GM18867 (cell line): ENCODE data around the gene LAMA4.

ENCODE experiments used
- ATAC-seq: cut with Tn5 transposase; IDR thresholded peaks from one replicate; pipeline ENCODE4 v1.9.1; 2021; ENCODE audit warnings: mild to moderate bottlenecking, moderate library complexity; ENCODE audit not compliant: unreplicated experiment

LAMA4 gene

DNA sequence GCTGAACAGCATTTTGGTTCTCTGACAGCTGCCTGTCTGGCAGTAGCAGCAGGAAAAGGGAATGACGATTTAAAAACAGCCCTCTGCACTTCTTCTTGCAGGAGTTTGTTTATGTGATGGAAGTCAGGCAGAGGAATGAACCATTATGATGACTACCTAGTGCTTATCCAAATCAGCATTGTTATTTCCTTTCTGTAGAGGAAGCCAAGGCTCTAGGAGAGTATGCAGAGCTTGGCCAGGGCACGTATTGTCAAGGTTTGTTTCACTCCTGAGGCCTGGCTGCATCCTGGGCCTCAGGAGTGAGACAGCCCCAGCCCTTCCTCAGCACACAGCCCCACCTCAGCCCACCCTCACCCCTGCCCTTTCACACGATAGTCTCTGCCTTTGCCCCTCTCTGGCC is 98.5 kb downstream of the LAMA4 start:
- no peak for ATAC-seq

DNA sequence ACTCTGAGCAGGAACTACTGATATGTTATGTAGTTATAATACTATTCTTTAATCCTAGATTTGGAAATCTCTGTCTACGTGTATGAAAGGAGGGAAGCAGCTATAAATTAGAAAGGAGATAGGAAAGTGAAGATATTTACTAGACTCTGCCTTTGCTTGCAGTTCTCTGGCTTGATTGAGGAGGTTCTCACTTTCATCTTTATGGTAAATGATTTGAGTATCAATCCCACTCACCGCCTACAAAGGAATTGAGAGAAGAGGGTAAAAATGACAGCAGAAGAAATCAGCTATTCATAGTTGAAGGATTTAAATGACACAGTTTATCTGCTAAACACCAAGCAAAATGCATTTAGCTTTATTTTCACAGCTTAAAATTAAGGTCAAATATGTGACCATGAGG is 99.7 kb downstream of the LAMA4 start:
- ATAC-seq, result no peak

DNA sequence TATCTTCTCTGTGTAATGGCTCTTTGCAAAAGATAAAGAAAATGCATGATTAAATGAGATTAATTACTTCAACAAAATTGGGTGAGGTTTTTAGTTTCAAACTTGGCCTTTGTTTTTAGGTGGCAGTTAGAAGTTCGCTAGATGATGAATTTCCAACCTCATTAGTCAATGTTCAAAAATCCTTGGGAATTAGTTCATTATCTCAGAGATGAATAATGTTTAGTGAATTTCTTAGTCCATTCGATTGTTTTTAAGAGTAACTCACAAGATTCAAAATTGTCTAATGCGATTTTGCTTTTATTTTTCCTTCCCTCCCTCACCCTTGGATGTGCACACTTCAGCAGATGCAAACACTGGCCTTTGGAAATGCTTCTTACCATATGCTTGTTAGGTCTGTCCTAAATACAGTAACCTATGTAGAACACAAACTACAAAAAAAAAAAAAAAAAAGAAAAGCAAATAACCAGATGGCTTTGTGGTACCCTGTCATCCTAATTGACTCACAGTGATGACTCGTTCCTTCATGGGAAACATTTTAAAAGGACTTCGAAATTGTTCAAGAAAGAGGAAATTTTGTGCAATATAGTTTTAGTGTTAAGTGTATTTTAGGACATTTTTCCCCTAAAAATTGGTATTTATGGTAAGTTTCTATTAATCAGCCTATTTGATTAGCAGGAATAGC is 100.3 kb downstream of the LAMA4 start:
- ATAC-seq, result no peak

DNA sequence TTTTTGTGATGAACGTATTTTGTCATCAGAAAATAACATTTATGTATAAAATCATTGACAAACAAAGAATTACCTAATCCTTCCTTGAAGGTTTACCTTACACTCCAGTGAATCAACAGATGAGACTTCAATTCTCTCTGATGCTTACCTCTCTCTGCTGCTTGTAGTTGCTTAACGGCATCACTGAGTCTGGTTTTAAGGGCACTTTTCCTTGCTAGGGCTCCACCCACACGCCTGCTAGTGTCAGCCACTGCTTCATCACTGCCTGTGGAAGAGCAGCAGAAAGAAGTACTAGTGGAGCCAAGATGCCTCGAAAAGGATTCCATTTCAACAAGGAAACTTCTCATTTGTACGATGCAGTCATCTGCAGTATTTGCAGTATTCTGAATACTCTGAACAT is 104.0 kb downstream of the LAMA4 start:
- no peak for ATAC-seq

DNA sequence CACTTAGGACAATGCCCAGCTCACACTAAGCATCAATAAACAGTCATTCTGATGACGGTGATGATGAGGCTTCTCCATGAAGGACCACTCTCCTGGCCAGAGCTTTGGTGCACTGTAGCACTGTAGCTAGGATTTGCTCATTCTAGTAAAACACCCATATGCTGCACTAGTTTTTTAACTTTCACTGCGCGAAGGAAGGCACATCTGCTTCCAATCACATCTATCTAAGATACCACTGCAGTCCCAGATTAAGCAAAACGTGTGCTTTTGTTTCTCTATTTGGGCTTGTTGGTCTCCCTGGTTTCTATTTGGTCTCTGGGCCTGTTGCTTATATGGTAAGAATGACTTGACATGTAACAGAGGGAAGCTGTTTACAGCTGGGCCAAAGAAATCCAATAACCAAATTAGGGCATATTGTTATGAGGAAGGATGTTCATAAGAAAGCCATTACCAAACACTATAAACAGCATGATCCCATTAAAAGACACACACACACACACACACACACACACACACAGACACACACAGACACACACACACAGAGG is 104.6 kb downstream of the LAMA4 start:
- no peak for ATAC-seq

DNA sequence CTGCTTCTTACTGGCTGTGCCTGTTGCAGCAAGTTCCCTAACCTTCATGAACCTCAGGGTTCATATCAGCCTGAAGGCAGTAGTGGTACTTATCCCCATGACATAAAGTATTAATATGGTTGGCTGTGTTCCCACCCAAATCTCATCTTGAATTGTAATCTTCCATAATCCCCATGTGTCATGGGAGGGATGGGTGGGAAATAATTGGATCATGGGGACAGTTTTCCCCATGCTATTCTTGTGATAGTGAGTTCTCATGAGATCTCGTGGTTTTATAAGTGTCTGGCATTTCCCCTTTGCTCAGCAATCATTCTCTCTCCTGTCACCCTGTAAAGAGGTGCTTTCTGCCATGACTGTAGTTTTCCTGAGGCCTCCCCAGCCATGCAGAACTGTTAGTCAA is 105.1 kb downstream of the LAMA4 start:
- ATAC-seq, result no peak

DNA sequence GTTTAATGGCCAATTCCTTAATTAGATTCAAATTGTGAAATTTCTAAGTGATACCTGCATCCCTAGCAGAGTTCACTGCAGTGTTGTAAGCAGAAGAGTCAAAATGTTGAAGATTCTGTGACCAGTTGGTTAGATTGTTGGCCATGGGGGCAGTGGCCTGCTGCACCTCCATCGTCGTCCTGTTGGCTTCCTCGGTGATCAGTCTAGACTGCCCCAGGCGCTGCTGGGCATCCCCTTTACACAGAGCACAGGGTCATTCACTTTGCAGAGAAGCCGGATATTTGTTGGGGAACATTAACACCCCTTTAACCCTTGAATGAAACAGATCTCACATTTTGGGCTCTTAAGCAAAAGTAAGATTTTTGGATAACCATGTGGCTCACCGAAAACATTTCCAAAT is 106.3 kb downstream of the LAMA4 start:
- no peak for ATAC-seq

DNA sequence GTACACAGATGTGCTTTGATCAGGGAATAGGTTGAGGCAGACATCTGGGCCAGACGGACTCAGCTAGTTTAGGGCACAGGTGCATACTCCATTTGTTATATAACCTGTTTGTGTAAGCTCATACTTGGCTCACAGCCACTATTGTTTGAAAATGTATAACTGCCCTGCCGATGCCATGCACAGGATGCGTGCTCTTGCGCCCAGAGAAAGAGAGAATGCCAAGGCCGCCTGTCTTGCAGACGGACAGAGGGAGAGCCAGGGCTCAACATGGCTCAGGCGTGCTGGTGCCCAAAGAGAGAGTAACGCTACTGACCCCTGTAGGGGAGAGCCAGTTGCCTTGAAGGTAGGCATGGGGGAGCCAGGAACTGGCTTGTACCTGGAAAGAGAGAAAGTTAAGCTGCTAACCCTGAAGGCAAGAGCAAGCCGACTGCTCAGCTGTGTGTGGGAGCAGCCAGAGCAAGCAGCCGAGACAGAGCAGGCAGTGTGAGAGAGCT is 109.2 kb downstream of the LAMA4 start:
- ATAC-seq, result no peak

DNA sequence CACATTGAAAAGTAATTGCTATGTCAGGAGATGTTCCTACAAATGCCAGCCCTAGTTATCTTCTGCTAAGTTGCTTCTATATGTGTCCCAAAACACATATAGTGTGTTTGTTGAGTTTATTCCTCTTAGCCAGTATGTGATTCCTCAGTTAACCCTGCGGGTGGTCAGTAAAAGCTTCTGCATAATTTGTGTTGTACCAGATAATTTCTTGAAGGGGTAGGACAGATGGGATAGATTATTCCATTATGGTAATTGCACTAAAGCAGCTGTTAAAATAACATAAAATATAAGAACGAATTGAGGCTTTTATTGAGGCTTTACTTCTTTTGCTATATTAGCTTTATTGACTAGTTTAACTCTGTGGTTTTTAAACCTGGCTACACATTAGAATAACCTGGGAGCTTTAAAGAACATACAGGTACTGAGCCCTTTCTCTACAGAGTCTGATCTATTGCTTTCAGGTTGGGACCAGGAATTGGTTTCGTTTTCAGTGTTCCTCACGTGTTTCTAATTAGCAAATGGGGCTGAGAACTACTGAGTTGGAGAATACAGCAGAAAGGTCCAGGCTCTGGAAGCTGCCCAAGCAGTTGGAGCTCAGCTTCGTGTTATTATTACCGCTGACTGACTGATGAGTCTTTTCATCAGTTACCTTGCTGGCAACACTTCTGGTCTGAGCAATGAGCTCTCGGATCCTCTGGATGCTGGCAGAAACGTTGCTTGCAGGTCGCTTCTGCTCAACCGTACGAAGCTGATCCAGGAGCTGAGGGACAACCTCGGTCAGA is 110.0 kb downstream of the LAMA4 start:
- peak; percentile 66 for ATAC-seq

DNA sequence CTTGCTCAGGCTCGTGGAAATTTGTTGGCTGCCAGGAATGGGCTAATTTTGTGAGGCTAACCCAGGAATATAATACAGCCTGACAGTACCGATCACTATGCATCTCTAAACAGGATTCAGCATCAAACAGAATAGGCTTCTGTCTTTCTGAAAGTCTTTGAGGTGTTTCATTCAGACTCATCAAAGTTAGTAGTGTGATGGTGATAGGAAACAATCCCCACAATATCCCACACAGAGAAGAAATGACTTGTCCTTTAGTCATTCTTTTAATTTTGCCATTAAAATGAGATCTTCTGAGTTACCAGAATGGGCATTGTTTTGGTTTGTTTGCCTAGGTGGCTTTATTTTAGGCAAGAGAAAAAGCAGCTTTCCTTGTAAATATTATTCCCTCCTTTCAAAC is 112.7 kb downstream of the LAMA4 start:
- no peak for ATAC-seq

DNA sequence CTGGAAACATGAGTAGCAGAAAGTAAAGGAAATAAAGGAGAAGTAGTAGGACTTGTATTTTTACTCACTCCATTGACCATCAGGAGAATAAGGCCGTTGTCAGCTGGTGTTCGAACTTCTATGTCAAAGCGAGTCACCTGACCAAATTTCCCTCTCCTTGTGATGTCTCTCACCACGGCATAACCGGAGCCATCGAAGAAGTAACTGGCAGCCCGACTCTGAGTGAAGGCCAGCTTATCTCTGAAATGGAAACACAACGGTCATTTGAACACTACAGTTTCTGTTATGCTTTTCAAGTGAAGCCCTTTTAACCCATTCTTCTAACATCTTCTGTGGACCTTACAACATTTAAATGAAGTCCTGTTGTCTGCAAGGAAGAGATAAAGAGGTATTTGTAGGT is 115.3 kb downstream of the LAMA4 start:
- ATAC-seq, result no peak

DNA sequence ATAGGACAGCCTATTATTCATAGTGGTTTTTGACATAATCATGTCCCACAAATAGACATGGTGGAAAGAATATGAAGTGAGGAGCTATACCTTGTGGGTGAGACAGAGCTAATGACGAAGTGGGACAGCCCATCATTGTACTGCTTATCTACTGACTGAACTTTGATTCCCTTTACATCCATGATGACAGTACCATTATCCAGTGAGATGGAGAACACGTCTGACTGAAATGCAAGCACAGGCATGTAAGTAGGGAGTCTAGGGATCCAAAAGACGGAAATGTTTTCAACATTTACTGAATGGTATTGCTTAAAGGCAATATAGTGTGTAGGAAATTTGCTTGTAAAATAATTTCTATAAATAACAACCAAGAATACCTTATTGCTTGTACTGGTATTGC is 123.5 kb downstream of the LAMA4 start:
- no peak for ATAC-seq

DNA sequence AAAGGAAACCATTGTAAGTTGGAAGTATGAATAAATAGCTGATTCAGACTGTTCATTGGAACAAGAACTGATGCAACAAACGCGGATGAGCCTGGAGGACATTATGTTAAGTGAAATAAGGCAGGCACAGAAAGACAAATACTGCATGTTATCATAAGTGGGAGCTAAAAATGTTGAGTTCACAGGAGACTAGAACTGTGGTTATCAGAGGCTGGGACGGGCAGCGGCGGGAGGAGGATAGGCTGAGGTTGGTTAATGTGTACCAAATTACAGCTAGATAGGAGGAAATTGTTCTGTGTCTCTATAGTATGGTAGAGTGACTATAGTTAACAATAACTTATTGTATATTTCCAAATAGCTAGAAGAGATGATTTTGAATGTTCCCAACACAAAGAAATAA is 126.2 kb downstream of the LAMA4 start:
- no peak for ATAC-seq

DNA sequence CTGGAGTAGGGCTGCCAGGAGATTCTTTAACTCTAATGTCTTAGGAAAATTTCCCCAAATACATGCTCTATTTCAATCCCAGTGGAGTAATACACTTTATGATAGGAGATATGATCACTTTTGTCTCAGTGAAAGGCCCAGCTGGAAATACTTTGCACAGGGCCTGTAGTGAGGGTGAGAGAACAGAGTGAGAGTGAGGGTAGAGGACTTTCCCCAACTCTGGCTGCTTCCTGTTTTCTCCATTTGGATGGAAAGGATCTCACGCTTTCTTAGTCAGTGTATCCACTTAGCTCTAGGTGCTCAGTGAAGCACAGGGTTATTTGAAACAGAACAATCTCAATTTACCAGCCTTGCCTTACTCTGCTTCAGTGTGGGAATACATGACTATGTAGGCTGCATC is 130.4 kb downstream of the LAMA4 start:
- ATAC-seq, result no peak

DNA sequence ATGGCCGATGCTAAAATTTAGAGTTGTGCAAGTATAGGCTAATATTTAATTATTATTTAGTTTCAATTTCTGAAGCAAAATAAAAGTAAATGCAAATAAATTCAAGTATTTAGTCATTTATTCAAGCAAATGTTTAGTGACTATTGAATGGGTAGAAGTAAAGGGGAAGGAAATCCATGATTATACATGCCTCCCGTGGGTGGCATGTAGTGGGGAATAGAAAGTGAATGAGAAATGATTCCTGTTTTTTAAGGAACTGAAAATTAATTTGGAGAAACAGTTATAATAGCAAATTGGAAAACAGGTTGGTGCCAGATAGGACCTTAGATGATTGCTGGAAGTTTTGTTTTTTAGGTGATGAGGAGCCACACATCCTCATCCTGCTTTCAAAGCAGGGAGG is 131.6 kb downstream of the LAMA4 start:
- ATAC-seq, result no peak

DNA sequence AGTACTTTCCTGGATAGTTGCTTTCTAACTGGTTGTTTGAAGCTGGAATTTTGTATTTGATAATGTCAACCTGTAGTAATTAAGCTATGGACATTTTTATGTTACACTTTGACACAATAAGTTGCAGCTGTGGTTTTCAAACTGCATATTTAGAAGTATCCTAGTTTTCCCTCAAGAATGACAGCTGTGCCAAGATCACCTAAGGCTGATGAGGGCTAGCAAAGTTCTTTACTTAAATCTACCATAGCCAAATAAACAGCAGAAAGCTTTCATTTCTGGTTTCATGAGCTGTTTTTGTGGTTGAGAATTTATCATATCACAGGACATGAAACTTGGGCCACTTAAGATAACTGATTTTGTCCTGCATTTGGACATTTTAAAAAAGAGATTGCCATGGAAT is 136.3 kb downstream of the LAMA4 start:
- ATAC-seq, result no peak

DNA sequence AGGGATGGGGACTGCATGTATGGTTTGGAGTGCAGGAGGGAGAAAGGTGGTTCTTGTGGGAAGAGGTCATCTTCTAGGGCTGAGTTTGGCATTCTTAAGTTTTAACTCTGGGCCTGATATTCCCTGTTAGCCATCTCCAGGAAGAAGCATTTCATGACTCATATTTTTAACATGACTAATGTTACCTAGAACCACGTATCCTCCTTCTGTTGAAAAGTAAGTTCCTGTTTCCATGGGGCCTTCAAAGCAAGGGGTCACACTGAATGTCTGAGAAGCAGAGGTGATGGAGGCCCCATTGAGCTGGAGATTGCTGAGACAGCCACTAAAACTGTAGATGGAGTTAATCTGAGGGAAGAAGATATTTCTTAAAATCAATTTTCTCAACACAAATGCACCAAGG is 136.8 kb downstream of the LAMA4 start:
- ATAC-seq, result no peak

DNA sequence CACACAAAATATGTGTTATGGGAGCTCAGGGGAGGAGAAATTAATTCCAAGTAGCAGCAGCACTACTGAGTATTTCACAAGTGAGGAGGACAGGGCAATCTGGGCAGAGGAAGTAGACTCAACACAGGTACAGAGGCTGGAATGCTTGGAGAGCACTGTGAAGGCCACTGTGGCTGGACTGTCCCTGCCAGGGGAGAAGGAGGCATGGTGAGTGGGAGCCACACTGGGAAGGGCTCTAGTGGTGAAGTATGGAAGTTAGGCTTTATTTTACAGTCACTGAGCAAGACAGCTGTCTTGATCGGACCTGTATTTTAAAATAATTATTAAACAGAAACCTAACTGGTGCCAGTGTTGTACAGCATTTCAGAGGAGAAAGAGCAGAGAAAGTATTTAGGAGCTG is 138.1 kb downstream of the LAMA4 start:
- ATAC-seq, result no peak

DNA sequence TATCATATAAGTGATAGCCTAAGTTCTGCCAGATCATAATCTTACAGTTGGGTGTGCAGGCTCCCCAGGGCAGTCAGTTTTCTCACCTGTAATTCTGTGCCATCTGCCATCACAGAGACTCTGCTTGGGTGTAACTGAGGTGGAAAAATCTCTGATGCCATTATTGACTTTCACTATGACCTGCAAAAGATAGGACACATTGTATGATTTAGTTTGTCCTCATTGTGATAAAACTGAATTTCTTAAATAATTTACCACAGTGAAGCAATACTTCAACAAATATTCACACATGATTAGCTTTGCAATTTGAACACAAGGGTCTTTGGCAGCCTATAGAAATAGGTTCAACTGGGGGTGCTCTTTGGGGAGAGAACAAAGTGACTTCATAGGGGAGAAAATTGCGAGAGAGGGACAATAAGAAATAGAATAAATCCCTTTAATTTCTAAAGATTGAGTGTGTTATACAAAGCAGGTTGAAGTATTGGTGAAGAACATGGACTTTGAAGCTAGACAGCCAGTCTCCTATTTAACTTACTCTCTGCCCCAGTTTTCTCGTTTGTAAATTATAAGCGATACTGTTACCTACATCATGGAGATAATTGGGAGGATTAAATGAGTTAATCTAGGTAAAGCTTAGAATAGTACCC is 139.7 kb downstream of the LAMA4 start:
- ATAC-seq, result no peak

DNA sequence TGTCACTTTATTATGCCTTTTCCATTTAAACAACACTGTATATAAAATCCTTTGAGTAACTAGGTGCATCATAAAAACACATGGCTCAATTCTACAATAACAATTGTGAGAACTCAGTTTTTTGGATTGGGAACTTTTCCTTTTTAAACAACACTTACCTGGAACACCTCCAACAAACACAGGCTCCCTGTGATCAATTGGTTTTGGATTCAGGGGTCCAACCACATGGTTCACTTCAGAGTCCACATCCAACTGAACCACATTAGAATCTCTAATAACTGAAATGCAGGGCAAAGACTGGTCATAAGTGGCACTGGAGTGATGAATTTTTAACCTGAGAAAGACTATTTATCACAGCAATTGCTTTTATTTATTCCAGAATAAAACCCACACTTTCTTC is 140.4 kb downstream of the LAMA4 start:
- ATAC-seq, result no peak

DNA sequence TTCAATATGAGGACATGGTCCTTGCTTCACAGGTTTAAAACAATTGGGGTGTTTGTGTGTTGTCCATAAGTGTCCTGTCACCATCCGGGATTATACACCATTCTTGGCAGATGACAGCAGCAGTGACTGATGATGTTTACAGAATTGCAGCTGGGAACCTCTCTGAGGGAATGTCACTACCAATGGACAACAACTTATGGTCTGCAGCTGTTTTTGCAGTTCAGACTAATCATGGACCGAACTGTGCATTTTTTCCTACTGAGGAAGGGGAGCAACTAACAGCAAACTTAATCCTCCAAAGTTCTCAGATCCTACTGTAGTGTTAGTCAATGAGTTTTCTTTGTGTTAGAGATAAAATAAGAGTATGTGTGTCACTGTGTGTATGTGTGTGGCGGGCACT is 140.9 kb downstream of the LAMA4 start:
- ATAC-seq, result no peak

DNA sequence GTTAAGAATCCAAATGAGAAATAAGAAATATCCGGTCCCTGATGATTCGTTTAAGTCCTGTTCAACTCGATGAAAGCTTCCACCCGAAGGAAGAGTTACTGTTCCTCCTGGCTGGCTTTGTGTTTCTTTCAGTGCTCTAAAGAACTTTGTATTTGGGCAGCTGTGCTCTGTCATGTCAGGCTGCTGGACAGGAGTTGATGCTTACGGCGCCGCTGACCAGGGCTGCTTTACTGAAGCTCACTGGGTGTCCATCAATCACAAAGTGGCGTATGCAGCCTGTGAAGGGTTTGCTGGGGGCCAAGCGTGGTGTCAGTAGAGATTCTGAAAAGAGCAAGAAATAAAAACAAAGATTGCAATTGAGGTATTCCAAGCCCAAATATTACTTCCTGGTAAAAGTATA is 145.1 kb downstream of the LAMA4 start:
- ATAC-seq, result no peak
